ENCODE data around the gene MYL2. TPM values are rescaled to one million over a fixed set of nuclear protein-coding genes. Genes with fewer than 3 reads are reported as not detected.

The MYL2 gene
- total RNA-seq, 6 experiments from 2014 or later = not detected

DNA sequence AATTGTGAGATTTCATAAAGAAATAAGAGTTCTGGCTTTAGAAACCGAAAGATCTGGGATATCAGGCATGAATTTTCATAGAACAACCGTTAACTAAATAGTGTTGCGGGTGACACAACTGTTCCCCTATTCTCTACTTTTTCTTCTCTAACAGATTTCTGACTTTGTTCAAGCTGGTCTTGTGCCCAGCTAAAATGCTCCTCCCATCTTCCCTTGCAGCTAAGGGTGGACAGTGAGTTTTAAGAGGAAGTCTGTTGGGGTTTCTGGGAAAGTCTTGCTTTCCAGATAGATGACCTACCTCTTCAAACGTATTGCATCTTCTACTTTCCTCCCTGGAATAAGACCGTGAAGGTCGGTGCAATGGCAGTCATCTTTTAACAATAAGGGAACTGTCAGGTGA is 54.9 kb downstream of the MYL2 start:
- Mint-ChIP-seq H3K27me3 (ENCODE audit: insufficient read depth) (peaks cover 15% of the 10 kb centered on the region), H3K4me1 (ENCODE audit: low read depth) (no peaks in the 10 kb centered on the region), H3K9me3 (no peaks in the 10 kb centered on the region), H3K4me3 (no peak overlapping the region), H3K27ac (no peak overlapping the region), H3K36me3 (ENCODE audit: low read depth) (no peaks in the 10 kb centered on the region)
- TF ChIP-seq, protein P1, sequence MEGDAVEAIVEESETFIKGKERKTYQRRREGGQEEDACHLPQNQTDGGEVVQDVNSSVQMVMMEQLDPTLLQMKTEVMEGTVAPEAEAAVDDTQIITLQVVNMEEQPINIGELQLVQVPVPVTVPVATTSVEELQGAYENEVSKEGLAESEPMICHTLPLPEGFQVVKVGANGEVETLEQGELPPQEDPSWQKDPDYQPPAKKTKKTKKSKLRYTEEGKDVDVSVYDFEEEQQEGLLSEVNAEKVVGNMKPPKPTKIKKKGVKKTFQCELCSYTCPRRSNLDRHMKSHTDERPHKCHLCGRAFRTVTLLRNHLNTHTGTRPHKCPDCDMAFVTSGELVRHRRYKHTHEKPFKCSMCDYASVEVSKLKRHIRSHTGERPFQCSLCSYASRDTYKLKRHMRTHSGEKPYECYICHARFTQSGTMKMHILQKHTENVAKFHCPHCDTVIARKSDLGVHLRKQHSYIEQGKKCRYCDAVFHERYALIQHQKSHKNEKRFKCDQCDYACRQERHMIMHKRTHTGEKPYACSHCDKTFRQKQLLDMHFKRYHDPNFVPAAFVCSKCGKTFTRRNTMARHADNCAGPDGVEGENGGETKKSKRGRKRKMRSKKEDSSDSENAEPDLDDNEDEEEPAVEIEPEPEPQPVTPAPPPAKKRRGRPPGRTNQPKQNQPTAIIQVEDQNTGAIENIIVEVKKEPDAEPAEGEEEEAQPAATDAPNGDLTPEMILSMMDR (IDR thresholded peaks at IDR 0.05) = no peak
- DNase-seq = no peak

GRCh38 chr12:110863161-110863560 is 57.2 kb downstream of the MYL2 start:
- H3K36me3 Mint-ChIP-seq (ENCODE audit: low read depth) = no peaks in the 10 kb centered on the region
- peaks cover 12% of the 10 kb centered on the region for H3K27me3 Mint-ChIP-seq (ENCODE audit: insufficient read depth)
- TF ChIP-seq, protein P1 (IDR thresholded peaks at IDR 0.05) = no peak
- no peaks in the 10 kb centered on the region for H3K9me3 Mint-ChIP-seq
- no peak overlapping the region for H3K4me3 Mint-ChIP-seq
- no peak overlapping the region for H3K27ac Mint-ChIP-seq
- H3K4me1 Mint-ChIP-seq (ENCODE audit: low read depth) = no peaks in the 10 kb centered on the region
- no peak for DNase-seq

GRCh38 chr12:110862329-110862728 is 58.0 kb downstream of the MYL2 start:
- Mint-ChIP-seq H3K27ac (no peak overlapping the region), H3K4me1 (ENCODE audit: low read depth) (no peaks in the 10 kb centered on the region), H3K27me3 (ENCODE audit: insufficient read depth) (peaks cover 12% of the 10 kb centered on the region), H3K9me3 (no peaks in the 10 kb centered on the region), H3K36me3 (ENCODE audit: low read depth) (no peaks in the 10 kb centered on the region), H3K4me3 (no peak overlapping the region)
- TF ChIP-seq, protein P1 (IDR thresholded peaks at IDR 0.05) = no peak
- no peak for DNase-seq

- Mint-ChIP-seq H3K27ac (no peak overlapping the region), H3K9me3 (no peaks in the 10 kb centered on the region), H3K4me3 (no peak overlapping the region), H3K27me3 (ENCODE audit: insufficient read depth) (peaks cover 12% of the 10 kb centered on the region), H3K36me3 (ENCODE audit: low read depth) (no peaks in the 10 kb centered on the region), H3K4me1 (ENCODE audit: low read depth) (no peaks in the 10 kb centered on the region)
- DNase-seq = no peak
- TF ChIP-seq, protein P1 (IDR thresholded peaks at IDR 0.05) = no peak; the same call in 1 of the 2 replicates
Observed at GRCh38 chr12:110861729-110862128, 58.6 kb downstream of the MYL2 start.

Other genes starting within 250 kb of the MYL2 start
- gene HVCN1, start 231.5 kb downstream of the MYL2 start, total RNA-seq (2021; fragmentation: NEBNext Ultra II Directional; extraction: Animal tissue kit (Norgen Biotek cat#: 25700)) = under 1 TPM in 5 of 6 experiments, not detected in 1; 0.09 to 0.71 (median 0.33) TPM
- 100 to 1,000 TPM in 5 of 6 experiments, 10 to 100 TPM in 1; 95.2 to 140 (median 134) TPM for gene PPP1CC, start 177.7 kb downstream of the MYL2 start, total RNA-seq (2021; fragmentation: NEBNext Ultra II Directional; extraction: Animal tissue kit (Norgen Biotek cat#: 25700))
- gene CCDC63, start 73.6 kb downstream of the MYL2 start, total RNA-seq (2021; fragmentation: NEBNext Ultra II Directional; extraction: Animal tissue kit (Norgen Biotek cat#: 25700)) = not detected
- gene CUX2, start 113.6 kb upstream of the MYL2 start, total RNA-seq (2021; fragmentation: NEBNext Ultra II Directional; extraction: Animal tissue kit (Norgen Biotek cat#: 25700)) = not detected

Measured in HFFc6 (cell line).